Measurements from ENCODE around the gene TRIO.

- TF ChIP-seq YY1 (IDR thresholded peaks at IDR 0.05; ENCODE audit: insufficient read depth, insufficient read length) (no peak), SUZ12 (IDR thresholded peaks at IDR 0.05; ENCODE audit: extremely low read depth, insufficient read depth, insufficient read length) (no peak)
These were observed 34.9 kb downstream of the TRIO start for GRCh38 chr5:14178091-14178490.
